GM12878 (cell line): ENCODE data around the gene FOXP1.

Experiments
- EP300 ChIP-seq, 2 experiments: fragments of 150-350 bp in 1 of 2; IDR thresholded peaks; 2 replicates each; pipeline ENCODE4 v1.6.1; 2011 to 2012; ENCODE audit warnings: low read depth in 2 of 2, low read length in 2 of 2, borderline replicate concordance in 1 of 2, improper control_type of control experiment in 1 of 2, inconsistent platforms in 1 of 2; ENCODE audit not compliant: control insufficient read depth in 1 of 2
- SREBF1 ChIP-seq: IDR thresholded peaks from 2 replicates; pipeline ENCODE4 v1.6.1; 2012; ENCODE audit warnings: mild to moderate bottlenecking, low read length

DNA sequence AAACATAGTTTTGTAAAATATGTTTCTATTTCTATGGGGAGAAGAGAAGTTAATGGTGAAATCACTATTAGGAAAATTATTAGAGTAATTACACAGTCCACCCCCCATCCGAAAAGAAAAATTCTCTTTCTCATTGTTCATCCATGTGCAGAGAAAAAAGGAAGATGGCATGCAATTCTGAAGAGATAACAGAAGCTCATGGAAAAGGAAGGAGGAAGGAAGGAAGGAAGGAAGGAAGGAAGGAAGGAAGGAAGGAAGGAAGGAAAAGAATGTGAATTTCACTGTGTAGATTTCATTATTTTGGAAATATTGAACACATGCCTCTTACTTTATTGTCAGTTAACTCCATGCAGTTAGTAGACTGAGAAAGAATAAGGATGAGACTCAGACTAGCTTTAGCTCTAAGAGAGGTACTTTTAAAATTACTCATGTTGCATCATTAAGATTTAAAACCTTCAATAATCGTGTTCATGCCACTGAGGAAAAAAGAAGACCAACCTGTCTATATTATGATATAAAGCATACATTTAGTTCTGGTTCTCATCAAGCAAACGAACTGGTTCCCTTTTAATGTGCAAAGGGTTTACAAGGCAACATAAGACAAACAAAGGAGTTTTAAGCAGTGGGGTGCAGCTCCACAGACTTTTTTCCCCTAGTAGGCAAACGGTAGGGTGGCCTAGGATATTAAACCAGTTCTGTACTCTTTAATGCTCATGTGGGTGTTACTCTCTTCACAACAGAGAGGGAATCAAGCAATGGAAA is 379.6 kb downstream of the FOXP1 start:
- TF ChIP-seq SREBF1: no peak
- TF ChIP-seq EP300 (IDR thresholded peaks at IDR 0.05; ENCODE audit: borderline replicate concordance in 1 of 2, control insufficient read depth in 1 of 2, low read depth in 2 of 2, low read length in 2 of 2): no peak
